Neural progenitor cell (in vitro differentiated cells): ENCODE results near the gene SPTBN5.

ENCODE experiments used
- EZH2 ChIP-seq: fragments of 200-600 bp; sonication (generic); IDR thresholded peaks from 2 replicates; pipeline ENCODE4 v1.6.1; 2017; ENCODE audit warnings: antibody characterized with exemption, mild to moderate bottlenecking, moderate library complexity
- EZH2phosphoT487 ChIP-seq: fragments of 200-600 bp; sonication (generic); IDR thresholded peaks from 2 replicates; pipeline ENCODE4 v1.6.1; 2017; ENCODE audit warnings: antibody characterized with exemption
- TF ChIP-seq, protein P1 (sequence below): fragments of 200-600 bp; sonication (generic); IDR thresholded peaks from 2 replicates; pipeline ENCODE4 v1.5.1; 2017; ENCODE audit warnings: antibody characterized with exemption, mild to moderate bottlenecking

DNA sequence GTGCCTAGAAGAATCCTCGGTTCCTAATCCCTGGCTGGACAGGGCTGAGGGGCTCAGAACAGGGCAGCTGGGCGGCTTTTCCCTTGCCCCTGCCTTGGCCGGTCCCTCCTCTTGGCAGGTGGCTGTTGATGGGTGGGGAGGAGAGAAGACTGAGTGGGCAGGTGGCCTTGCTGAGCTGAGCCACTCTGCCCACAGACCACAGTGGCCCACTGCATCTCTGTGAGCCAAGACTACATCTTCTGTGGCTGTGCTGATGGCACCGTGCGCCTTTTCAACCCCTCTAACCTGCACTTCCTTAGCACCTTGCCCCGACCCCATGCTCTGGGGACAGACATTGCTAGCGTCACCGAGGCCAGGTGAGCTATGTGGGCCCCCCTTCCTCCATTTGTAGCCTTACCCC, 80.4 kb downstream of the SPTBN5 start:
- TF ChIP-seq, protein P1, sequence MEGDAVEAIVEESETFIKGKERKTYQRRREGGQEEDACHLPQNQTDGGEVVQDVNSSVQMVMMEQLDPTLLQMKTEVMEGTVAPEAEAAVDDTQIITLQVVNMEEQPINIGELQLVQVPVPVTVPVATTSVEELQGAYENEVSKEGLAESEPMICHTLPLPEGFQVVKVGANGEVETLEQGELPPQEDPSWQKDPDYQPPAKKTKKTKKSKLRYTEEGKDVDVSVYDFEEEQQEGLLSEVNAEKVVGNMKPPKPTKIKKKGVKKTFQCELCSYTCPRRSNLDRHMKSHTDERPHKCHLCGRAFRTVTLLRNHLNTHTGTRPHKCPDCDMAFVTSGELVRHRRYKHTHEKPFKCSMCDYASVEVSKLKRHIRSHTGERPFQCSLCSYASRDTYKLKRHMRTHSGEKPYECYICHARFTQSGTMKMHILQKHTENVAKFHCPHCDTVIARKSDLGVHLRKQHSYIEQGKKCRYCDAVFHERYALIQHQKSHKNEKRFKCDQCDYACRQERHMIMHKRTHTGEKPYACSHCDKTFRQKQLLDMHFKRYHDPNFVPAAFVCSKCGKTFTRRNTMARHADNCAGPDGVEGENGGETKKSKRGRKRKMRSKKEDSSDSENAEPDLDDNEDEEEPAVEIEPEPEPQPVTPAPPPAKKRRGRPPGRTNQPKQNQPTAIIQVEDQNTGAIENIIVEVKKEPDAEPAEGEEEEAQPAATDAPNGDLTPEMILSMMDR = no peak
- TF ChIP-seq EZH2 (no peak), EZH2phosphoT487 (no peak)
